Keratinocyte (primary cell): Measurements from ENCODE around the gene GNAT2.

Source experiments
- EZH2 ChIP-seq: IDR thresholded peaks from one replicate; pipeline ENCODE4 v1.6.1; 2012; ENCODE audit warnings: inconsistent platforms, mild to moderate bottlenecking, low read length, moderate library complexity
- TF ChIP-seq, protein P1 (sequence below), 3 experiments: IDR thresholded peaks in 1 of 3; conservative IDR thresholded peaks in 1 of 3; optimal IDR thresholded peaks in 1 of 3; 2 replicates in 2 of 3; 3 replicates in 1 of 3; pipeline versions ENCODE3 to v1.5.1; 2011; ENCODE audit warnings: low read length in 3 of 3, mild to moderate bottlenecking in 3 of 3, moderate library complexity in 2 of 3, control low read depth in 1 of 3, inconsistent platforms in 1 of 3; ENCODE audit not compliant: insufficient read depth in 2 of 3; ENCODE audit errors: extremely low read depth in 1 of 3

- TF ChIP-seq, protein P1, sequence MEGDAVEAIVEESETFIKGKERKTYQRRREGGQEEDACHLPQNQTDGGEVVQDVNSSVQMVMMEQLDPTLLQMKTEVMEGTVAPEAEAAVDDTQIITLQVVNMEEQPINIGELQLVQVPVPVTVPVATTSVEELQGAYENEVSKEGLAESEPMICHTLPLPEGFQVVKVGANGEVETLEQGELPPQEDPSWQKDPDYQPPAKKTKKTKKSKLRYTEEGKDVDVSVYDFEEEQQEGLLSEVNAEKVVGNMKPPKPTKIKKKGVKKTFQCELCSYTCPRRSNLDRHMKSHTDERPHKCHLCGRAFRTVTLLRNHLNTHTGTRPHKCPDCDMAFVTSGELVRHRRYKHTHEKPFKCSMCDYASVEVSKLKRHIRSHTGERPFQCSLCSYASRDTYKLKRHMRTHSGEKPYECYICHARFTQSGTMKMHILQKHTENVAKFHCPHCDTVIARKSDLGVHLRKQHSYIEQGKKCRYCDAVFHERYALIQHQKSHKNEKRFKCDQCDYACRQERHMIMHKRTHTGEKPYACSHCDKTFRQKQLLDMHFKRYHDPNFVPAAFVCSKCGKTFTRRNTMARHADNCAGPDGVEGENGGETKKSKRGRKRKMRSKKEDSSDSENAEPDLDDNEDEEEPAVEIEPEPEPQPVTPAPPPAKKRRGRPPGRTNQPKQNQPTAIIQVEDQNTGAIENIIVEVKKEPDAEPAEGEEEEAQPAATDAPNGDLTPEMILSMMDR (optimal IDR thresholded peaks at IDR 0.05 in 1 of 3, IDR thresholded peaks at IDR 0.05 in 1 of 3, conservative IDR thresholded peaks at IDR 0.05 in 1 of 3; ENCODE audit: extremely low read depth in 1 of 3, insufficient read depth in 2 of 3, low read length in 3 of 3): peak; percentile 82 to 96 (median 92)
- TF ChIP-seq EZH2: no peak
These were observed 24.2 kb upstream of the GNAT2 start for GRCh38 chr1:109643385-109644230.
